ENCODE results near the gene WNT8B. TPM values are rescaled to one million over a fixed set of nuclear protein-coding genes. Genes with fewer than 3 reads are reported as not detected.

The WNT8B gene
- total and polyA plus RNA-seq, 10 donors: 0.03 TPM; not detected in 9

- Histone ChIP-seq H3K27me3 (replicated peaks in 1 of 7) (peaks cover 0 to 13% (median 0%) of the 10 kb centered on the region in 7 donors), H3K4me1 (no peaks in the 10 kb centered on the region), H3K36me3 (no peaks in the 10 kb centered on the region), H3K27ac (no peak overlapping the region), H3K9me3 (no peaks in the 10 kb centered on the region), H3K4me3 (no peak overlapping the region)
- 65 to 75% (median 68%) methylated on average over 5 of the region's 5 CpGs for WGBS, 5 donors
- TF ChIP-seq POLR2AphosphoS5 (IDR thresholded peaks at IDR 0.05) (no peak), POLR2A (IDR thresholded peaks at IDR 0.05) (no peak)
- TF ChIP-seq, protein P1, sequence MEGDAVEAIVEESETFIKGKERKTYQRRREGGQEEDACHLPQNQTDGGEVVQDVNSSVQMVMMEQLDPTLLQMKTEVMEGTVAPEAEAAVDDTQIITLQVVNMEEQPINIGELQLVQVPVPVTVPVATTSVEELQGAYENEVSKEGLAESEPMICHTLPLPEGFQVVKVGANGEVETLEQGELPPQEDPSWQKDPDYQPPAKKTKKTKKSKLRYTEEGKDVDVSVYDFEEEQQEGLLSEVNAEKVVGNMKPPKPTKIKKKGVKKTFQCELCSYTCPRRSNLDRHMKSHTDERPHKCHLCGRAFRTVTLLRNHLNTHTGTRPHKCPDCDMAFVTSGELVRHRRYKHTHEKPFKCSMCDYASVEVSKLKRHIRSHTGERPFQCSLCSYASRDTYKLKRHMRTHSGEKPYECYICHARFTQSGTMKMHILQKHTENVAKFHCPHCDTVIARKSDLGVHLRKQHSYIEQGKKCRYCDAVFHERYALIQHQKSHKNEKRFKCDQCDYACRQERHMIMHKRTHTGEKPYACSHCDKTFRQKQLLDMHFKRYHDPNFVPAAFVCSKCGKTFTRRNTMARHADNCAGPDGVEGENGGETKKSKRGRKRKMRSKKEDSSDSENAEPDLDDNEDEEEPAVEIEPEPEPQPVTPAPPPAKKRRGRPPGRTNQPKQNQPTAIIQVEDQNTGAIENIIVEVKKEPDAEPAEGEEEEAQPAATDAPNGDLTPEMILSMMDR (IDR thresholded peaks at IDR 0.05 in 8 of 11, conservative IDR thresholded peaks at IDR 0.05 in 3 of 11): no peak
- no peak for DNase-seq
- intact Hi-C loops (cut with DNase I; ENCODE audit: low total_unique reads): no loop called here
Measured at GRCh38 chr10:100468322-100468721, 5.5 kb downstream of the WNT8B start.

- no peak for DNase-seq
- H3K27ac ChIP-seq: no peak overlapping the region
- no peaks in the 10 kb centered on the region for H3K36me3 ChIP-seq
- intact Hi-C loops (cut with DNase I; ENCODE audit: low total_unique reads): no loop called here
- no peaks in the 10 kb centered on the region for H3K4me1 ChIP-seq
- no peaks in the 10 kb centered on the region for H3K9me3 ChIP-seq
- H3K4me3 ChIP-seq: no peak overlapping the region
- peaks cover 0 to 16% (median 0%) of the 10 kb centered on the region in 7 donors for H3K27me3 ChIP-seq (replicated peaks in 1 of 7)
- TF ChIP-seq POLR2A (IDR thresholded peaks at IDR 0.05) (no peak), POLR2AphosphoS5 (IDR thresholded peaks at IDR 0.05) (no peak)
- TF ChIP-seq, protein P1 (IDR thresholded peaks at IDR 0.05 in 8 of 11, conservative IDR thresholded peaks at IDR 0.05 in 3 of 11): no peak
Measured at GRCh38 chr10:100468978-100469377, 6.2 kb downstream of the WNT8B start.

DNA sequence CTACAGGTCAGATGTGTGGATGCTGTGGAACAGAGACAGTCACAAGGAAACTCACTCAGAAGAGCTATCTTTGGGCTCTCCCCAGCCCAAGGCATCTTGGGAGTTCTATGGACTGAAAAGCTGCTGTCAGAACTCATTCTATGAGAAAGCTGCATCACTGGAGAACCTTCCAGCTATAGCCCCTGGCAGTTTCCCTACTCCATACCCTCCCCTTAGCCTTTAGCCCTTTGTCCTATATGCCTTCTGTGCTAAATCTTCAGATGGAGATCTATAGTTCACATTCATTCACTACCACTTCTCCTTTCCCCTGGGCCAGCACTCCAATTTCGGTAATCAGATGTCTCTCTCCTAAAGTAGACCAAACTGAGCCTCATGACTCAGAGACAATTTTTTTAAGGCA, 6.9 kb downstream of the WNT8B start:
- Histone ChIP-seq H3K27me3 (replicated peaks in 1 of 7) (peaks cover 0 to 16% (median 0%) of the 10 kb centered on the region in 7 donors), H3K4me3 (no peak overlapping the region), H3K36me3 (no peaks in the 10 kb centered on the region), H3K4me1 (no peaks in the 10 kb centered on the region), H3K9me3 (no peaks in the 10 kb centered on the region), H3K27ac (no peak overlapping the region)
- TF ChIP-seq POLR2AphosphoS5 (IDR thresholded peaks at IDR 0.05) (no peak), POLR2A (IDR thresholded peaks at IDR 0.05) (no peak)
- TF ChIP-seq, protein P1 (IDR thresholded peaks at IDR 0.05 in 8 of 11, conservative IDR thresholded peaks at IDR 0.05 in 3 of 11): no peak
- no peak for DNase-seq
- intact Hi-C loops (cut with DNase I; ENCODE audit: low total_unique reads): no loop called here
- 80 to 94% (median 88%) methylated on average over 1 of the region's 1 CpG for WGBS, 5 donors

DNA sequence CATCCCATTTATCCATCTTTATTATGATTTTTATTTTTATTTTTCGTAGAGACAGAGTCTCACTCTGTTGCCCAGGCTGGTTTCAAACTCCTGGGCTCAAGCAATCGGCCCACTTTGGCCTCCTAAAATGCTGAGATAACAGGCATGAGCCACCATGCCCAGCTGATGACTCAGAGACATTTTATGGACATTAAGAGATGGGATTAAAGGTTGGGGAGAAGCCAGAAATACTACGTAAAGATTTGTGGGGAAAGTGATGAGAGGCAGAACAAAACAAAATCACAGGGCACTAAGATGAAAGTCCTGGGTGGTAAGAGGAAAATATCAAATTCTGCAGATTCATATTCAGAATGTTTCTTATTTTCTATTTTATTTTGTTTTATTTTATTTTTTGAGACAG, 7.6 kb downstream of the WNT8B start:
- no peak for DNase-seq
- intact Hi-C loops (cut with DNase I; ENCODE audit: low total_unique reads): no loop called here
- WGBS, 5 donors: 82 to 93% (median 88%) methylated on average over 3 of the region's 3 CpGs
- H3K27ac ChIP-seq: no peak overlapping the region
- no peaks in the 10 kb centered on the region for H3K9me3 ChIP-seq
- no peak overlapping the region for H3K4me3 ChIP-seq
- no peaks in the 10 kb centered on the region for H3K36me3 ChIP-seq
- H3K27me3 ChIP-seq (replicated peaks in 1 of 7): peaks cover 0 to 16% (median 0%) of the 10 kb centered on the region in 7 donors
- no peak for TF ChIP-seq POLR2AphosphoS5 (IDR thresholded peaks at IDR 0.05)
- TF ChIP-seq POLR2A (IDR thresholded peaks at IDR 0.05): no peak
- TF ChIP-seq, protein P1 (IDR thresholded peaks at IDR 0.05 in 8 of 11, conservative IDR thresholded peaks at IDR 0.05 in 3 of 11): no peak
- H3K4me1 ChIP-seq: no peaks in the 10 kb centered on the region
